MCF 10A (cell line): Measurements from ENCODE around the gene RHOF. TPM values are rescaled to one million over a fixed set of nuclear protein-coding genes. Genes with fewer than 3 reads are reported as not detected.
A peak's percentile ranks its signal among the peaks of the same experiment; 100 is the strongest.

ENCODE experiments used
- BruUV-seq: library from RNA; stranded (reverse); fragments of 400-500 nt; replicated peaks from 2 replicates; lab custom pipeline; 2021; lab: Mats Ljungman, UMichigan
- CTCF ChIA-PET: fragments of 300-600 bp; sonication (Branson Sonifier 250); formaldehyde crosslinking; extraction: SDS; loops from one replicate; lab custom pipeline; 2021; ENCODE audit warnings: antibody characterized with exemption, inconsistent platforms; lab: Yijun Ruan, JAX
- POLR2A ChIA-PET: fragments of 300-600, 350-650 bp; sonication (Branson Sonifier 250); formaldehyde crosslinking; extraction: SDS; loops from one replicate; lab custom pipeline; 2020; ENCODE audit warnings: antibody characterized with exemption, inconsistent platforms; lab: Yijun Ruan, JAX
- DNase-seq: peaks from one replicate; pipeline ENCODE4 v3.0.0-alpha.2; 2018; ENCODE audit not compliant: unreplicated experiment
- H3K27ac Mint-ChIP-seq: one replicate; pipeline ENCODE4 v1.8.0; 2022; ENCODE audit warnings: mild to moderate bottlenecking, low read depth, mixed read lengths; ENCODE audit not compliant: unreplicated experiment
- H3K27me3 Mint-ChIP-seq: one replicate; pipeline ENCODE4 v1.8.0; 2022; ENCODE audit warnings: mixed read lengths; ENCODE audit not compliant: insufficient read depth, unreplicated experiment
- H3K36me3 Mint-ChIP-seq: one replicate; pipeline ENCODE4 v1.8.0; 2022; ENCODE audit warnings: mild to moderate bottlenecking, moderate library complexity, mixed read lengths; ENCODE audit not compliant: insufficient read depth, unreplicated experiment
- H3K4me1 Mint-ChIP-seq: one replicate; pipeline ENCODE4 v1.8.0; 2022; ENCODE audit warnings: mixed read lengths; ENCODE audit not compliant: insufficient read depth, unreplicated experiment
- H3K4me3 Mint-ChIP-seq: one replicate; pipeline ENCODE4 v1.8.0; 2022; ENCODE audit warnings: mild to moderate bottlenecking, moderate library complexity, mixed read lengths; ENCODE audit not compliant: unreplicated experiment
- H3K9me3 Mint-ChIP-seq: one replicate; pipeline ENCODE4 v1.8.0; 2022; ENCODE audit warnings: mixed read lengths; ENCODE audit not compliant: unreplicated experiment
- CTCF ChIP-seq: fragments of 200-600 bp; IDR thresholded peaks from one replicate; pipeline ENCODE4 v1.8.0; 2022; ENCODE audit warnings: antibody characterized with exemption, mild to moderate bottlenecking; ENCODE audit not compliant: unreplicated experiment
- intact Hi-C: fragments of 100-400 bp; cut with micrococcal nuclease; formaldehyde crosslinking; loops from 2 replicates; pipeline ENCODE4 v1.14.1; 2022
- total RNA-seq: library from RNA; stranded (reverse); gene quantifications from 2 replicates; pipeline ENCODE4 v1.2.3, GENCODE V29; 2022

Gene RHOF
- total RNA-seq, 1 experiment from 2014 or later = 9.5 TPM

- no peak for DNase-seq
- H3K36me3 Mint-ChIP-seq = peaks cover 27% of the 10 kb centered on the region
- ChIA-PET CTCF (interaction anchor here (0.5 to 10.6 kb wide), 54 partner anchors 14 to 1497 kb away, joined by 3 to 390 read pairs (median 4); partner anchors contain the start of genes ANAPC5, PSMD9, RNF34 and SETD1B), POLR2A (interaction anchor here (0.6 to 13.9 kb wide), 14 partner anchors 9 to 336 kb away, joined by 3 to 344 read pairs (median 5); partner anchors contain the start of genes PSMD9, SETD1B and TMEM120B)
- H3K9me3 Mint-ChIP-seq = no peaks in the 10 kb centered on the region
- H3K4me3 Mint-ChIP-seq = peak overlapping the region; percentile 69
- BruUV-seq = no TSS peak
- H3K4me1 Mint-ChIP-seq = peaks cover 62% of the 10 kb centered on the region
- H3K27ac Mint-ChIP-seq = peak overlapping the region; percentile 90
- intact Hi-C loops = loop anchor here (1.0 to 10.0 kb wide), 6 partner anchors 18 to 400 kb away; partner anchors contain the start of genes BCL7A and PSMD9
- no peak for TF ChIP-seq CTCF
- no peaks in the 10 kb centered on the region for H3K27me3 Mint-ChIP-seq
Observed at GRCh38 chr12:121794534-121795033, 1.1 kb upstream of the RHOF start.

DNA sequence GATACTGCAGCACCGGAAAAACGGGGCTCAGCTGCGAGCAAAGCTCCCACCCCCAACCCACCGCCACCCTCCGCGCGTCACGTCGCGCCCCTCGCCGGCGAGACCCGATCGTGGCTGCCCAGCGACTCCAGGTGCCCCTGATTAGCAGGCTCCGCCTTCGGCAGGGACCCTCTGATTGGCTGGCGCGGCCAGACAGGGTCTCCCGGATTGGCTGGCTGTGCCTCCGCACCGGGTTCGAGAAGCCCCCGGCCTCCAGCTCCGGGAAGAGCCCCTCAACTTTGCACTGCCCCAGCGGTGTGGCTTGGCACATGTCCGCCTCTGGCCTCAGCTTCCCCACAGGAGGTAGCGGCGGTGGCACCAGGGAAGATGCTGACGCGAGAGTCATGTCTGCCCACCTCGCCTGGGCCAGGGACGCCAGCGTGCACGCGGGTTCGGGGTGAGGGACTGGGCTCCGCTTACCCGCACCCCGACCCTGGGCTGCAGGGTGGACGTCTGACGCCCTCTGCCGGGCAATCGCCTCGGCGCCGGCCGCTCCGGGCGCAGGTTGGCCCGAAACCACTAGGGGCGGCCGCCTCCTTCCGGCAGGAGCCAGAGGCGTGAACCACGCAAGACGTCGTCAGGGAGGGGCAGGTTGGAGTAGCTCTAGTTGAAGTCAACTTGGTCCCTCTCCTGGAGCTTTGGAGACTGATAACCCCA lies 498 bp upstream of the RHOF start:
- intact Hi-C loops = loop anchor here (1.0 to 10.0 kb wide), 5 partner anchors 18 to 401 kb away; partner anchors contain the start of genes BCL7A and PSMD9
- peak; percentile 92 for DNase-seq
- ChIA-PET POLR2A (interaction anchor here (0.8 to 13.9 kb wide), 12 partner anchors 9 to 336 kb away, joined by 3 to 344 read pairs (median 6); partner anchors contain the start of genes PSMD9, SETD1B and TMEM120B), CTCF (interaction anchor here (0.6 to 10.6 kb wide), 54 partner anchors 14 to 1496 kb away, joined by 3 to 390 read pairs (median 4); partner anchors contain the start of genes ANAPC5, PSMD9, RNF34 and SETD1B)
- no TSS peak for BruUV-seq
- peak; percentile 100 for TF ChIP-seq CTCF
- Mint-ChIP-seq H3K4me1 (peaks cover 58% of the 10 kb centered on the region), H3K27ac (peak overlapping the region; percentile 90), H3K36me3 (peaks cover 21% of the 10 kb centered on the region), H3K4me3 (peak overlapping the region; percentile 69), H3K27me3 (no peaks in the 10 kb centered on the region), H3K9me3 (no peaks in the 10 kb centered on the region)

DNA sequence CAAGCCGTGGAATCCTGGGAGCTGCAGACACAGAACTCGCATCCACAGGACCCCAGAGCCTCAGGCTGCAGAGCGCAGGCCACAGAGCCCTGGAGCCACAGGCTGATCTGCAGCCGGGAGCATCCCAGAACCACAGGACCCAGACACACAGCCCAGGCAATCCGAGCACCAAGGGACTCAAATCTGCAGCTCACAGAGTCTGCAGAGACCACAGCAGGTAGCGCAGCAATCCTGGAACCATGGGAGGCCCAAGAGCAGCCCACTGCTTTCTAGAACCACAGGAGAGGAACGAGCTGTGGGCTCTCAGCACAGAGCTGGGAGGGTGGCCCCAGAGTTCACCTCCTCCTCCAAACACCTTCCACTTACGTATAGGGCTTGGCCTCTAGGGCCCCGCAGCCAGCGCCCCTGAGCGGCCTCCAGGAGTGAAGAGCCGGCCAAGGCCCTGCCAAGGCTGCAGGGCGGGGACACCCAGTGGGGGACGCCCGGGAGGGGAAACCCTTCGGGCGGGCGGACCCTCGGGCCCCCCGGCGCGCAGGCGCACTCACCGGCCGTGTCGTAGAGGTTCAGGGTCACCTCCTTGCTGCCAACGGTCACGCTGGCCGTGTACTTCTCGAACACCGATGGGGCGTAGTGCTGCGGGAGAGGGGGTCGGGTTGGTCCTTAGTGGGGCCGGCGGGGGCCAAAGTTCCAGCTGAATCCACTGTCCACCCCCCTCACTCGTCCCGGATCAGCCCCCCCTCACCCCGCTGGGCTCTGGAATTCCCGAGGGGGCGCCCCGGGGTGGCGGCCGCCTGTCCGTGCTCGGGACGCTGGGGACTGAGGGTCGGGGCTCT lies 665 bp downstream of the RHOF start:
- Mint-ChIP-seq H3K4me1 (peaks cover 48% of the 10 kb centered on the region), H3K9me3 (no peaks in the 10 kb centered on the region), H3K36me3 (peaks cover 11% of the 10 kb centered on the region), H3K27me3 (no peaks in the 10 kb centered on the region), H3K27ac (no peak overlapping the region), H3K4me3 (peak overlapping the region; percentile 69)
- ChIA-PET CTCF (interaction anchor here (0.6 to 10.6 kb wide), 17 partner anchors 13 to 752 kb away, joined by 3 to 390 read pairs (median 19); partner anchors contain the start of genes PSMD9 and SETD1B), POLR2A (interaction anchor here (1.5 to 13.9 kb wide), 7 partner anchors 8 to 106 kb away, joined by 4 to 344 read pairs (median 11); partner anchors contain the start of genes PSMD9, SETD1B and TMEM120B)
- intact Hi-C loops = loop anchor here (10.0 kb wide), 2 partner anchors 232 to 402 kb away; partner anchors contain the start of gene BCL7A
- BruUV-seq = no TSS peak
- peak; percentile 40 for DNase-seq
- no peak for TF ChIP-seq CTCF
